OCI-LY3 (cell line): Measurements from ENCODE around the gene CLDN25.

Experiments
- EZH2phosphoT487 ChIP-seq: fragments of 200-600 bp; shearing (Covaris generic); IDR thresholded peaks from 2 replicates; pipeline ENCODE4 v1.6.1; 2018; ENCODE audit warnings: antibody characterized with exemption, mixed run types, low read depth
- TF ChIP-seq, protein P1 (sequence below): fragments of 200-600, 300-600 bp; sonication (generic); IDR thresholded peaks from 2 replicates; pipeline ENCODE4 v1.5.1; 2014; ENCODE audit warnings: antibody characterized with exemption, low read length, low read depth

DNA sequence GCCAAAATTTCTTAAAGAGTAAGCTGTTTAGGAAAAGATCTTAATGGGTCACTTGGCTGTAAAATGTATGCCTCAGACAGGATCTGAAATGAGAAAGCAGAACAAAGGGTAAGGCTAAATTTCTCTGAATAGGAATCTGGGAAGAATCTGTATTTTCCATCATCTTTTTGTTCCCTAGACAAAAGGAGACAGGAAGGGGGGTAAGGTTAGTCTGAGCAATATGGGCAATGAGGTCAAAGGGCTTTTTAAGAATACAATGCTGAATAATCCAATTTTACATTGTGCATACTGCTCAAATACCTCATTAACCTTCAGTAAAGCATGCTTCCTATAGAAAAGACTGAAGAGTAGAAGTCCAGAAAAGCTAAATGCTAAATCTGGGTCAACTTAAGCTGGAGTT is 34.6 kb downstream of the CLDN25 start:
- TF ChIP-seq, protein P1, sequence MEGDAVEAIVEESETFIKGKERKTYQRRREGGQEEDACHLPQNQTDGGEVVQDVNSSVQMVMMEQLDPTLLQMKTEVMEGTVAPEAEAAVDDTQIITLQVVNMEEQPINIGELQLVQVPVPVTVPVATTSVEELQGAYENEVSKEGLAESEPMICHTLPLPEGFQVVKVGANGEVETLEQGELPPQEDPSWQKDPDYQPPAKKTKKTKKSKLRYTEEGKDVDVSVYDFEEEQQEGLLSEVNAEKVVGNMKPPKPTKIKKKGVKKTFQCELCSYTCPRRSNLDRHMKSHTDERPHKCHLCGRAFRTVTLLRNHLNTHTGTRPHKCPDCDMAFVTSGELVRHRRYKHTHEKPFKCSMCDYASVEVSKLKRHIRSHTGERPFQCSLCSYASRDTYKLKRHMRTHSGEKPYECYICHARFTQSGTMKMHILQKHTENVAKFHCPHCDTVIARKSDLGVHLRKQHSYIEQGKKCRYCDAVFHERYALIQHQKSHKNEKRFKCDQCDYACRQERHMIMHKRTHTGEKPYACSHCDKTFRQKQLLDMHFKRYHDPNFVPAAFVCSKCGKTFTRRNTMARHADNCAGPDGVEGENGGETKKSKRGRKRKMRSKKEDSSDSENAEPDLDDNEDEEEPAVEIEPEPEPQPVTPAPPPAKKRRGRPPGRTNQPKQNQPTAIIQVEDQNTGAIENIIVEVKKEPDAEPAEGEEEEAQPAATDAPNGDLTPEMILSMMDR = no peak
- TF ChIP-seq EZH2phosphoT487 = no peak
